ENCODE results near the gene SIRPA. TPM values are rescaled to one million over a fixed set of nuclear protein-coding genes. Genes with fewer than 3 reads are reported as not detected.

The SIRPA gene
- total RNA-seq, 2 donors from 2014 or later = 20.3 to 31.0 TPM

DNA sequence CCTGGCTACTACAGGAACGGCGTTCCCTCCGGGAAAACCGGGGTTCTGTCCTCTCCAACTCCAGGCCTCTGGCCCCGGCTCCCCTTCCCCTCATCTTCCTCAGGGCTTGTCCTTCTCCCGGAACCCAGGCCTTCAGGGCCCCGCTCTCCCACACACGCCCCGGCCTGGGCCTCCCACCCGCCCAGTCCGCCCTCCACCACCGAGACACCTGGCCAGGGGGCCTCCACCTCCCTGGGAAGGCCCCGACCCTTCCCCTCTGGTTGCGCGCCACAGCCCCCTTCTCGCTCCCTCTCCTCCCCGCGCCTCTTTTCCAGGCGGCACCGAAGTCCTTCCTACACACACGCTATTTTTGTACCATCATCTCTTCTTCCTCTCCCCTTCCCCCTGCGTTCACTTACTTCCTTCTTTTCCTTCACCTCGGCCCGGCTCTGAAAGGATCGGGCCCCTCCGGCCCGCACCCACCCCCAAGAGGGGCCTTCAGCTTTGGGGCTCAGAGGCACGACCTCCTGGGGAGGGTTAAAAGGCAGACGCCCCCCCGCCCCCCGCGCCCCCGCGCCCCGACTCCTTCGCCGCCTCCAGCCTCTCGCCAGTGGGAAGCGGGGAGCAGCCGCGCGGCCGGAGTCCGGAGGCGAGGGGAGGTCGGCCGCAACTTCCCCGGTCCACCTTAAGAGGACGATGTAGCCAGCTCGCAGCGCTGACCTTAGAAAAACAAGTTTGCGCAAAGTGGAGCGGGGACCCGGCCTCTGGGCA, 1.3 kb upstream of the SIRPA start:
- Histone ChIP-seq H3K27me3 (replicated peaks; ENCODE audit: insufficient read depth) (no peaks in the 10 kb centered on the region), H3K4me3 (peak overlapping the region; percentile 59 to 63), H3K27ac (peak overlapping the region; percentile 88 to 92), H3K4me1 (replicated peaks) (no peaks in the 10 kb centered on the region), H3K9me3 (no peaks in the 10 kb centered on the region), H3K36me3 (no peaks in the 10 kb centered on the region)
- 12% methylated on average over 50 of the region's 54 CpGs for WGBS
- TF ChIP-seq POLR2A (IDR thresholded peaks at IDR 0.05) (no peak), POLR2AphosphoS5 (IDR thresholded peaks at IDR 0.05) (no peak)
- TF ChIP-seq, protein P1, sequence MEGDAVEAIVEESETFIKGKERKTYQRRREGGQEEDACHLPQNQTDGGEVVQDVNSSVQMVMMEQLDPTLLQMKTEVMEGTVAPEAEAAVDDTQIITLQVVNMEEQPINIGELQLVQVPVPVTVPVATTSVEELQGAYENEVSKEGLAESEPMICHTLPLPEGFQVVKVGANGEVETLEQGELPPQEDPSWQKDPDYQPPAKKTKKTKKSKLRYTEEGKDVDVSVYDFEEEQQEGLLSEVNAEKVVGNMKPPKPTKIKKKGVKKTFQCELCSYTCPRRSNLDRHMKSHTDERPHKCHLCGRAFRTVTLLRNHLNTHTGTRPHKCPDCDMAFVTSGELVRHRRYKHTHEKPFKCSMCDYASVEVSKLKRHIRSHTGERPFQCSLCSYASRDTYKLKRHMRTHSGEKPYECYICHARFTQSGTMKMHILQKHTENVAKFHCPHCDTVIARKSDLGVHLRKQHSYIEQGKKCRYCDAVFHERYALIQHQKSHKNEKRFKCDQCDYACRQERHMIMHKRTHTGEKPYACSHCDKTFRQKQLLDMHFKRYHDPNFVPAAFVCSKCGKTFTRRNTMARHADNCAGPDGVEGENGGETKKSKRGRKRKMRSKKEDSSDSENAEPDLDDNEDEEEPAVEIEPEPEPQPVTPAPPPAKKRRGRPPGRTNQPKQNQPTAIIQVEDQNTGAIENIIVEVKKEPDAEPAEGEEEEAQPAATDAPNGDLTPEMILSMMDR (IDR thresholded peaks at IDR 0.05) = no peak
- no peak for DNase-seq (ENCODE audit: low spot score)
- intact Hi-C loops (cut with DNase I) = no loop called here

DNA sequence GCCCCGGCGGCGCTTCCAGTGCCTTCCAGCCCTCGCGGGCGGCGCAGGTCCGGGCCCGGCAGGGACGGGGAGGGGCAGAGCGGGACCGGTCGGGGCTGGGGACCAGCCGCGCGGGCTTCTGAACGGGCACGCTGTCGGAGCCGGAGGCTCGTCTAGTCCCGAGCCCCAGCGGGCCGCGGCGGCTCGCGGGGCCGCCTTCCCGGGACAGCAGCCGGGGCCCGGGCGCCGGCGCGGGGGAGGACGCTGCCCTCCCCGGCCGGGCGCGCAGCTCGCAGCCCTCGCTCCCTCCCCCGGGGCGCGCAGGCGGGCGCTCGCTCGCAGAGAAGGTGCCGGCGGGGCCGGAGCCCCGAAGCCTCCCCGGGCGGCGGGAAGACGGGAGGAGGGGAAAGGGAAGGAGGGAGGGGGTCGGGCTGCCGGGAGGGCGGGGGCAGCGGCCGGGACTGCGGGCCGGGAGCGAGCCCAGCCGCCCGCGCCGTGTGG, 696 bp upstream of the SIRPA start:
- no peaks in the 10 kb centered on the region for H3K9me3 ChIP-seq
- peak overlapping the region; percentile 88 to 92 for H3K27ac ChIP-seq
- no peaks in the 10 kb centered on the region for H3K27me3 ChIP-seq (replicated peaks; ENCODE audit: insufficient read depth)
- intact Hi-C loops (cut with DNase I) = no loop called here
- TF ChIP-seq POLR2A (IDR thresholded peaks at IDR 0.05) (no peak), POLR2AphosphoS5 (IDR thresholded peaks at IDR 0.05) (no peak)
- TF ChIP-seq, protein P1 (IDR thresholded peaks at IDR 0.05) = no peak
- H3K4me3 ChIP-seq = peak overlapping the region; percentile 59 to 63
- DNase-seq (ENCODE audit: low spot score) = peak; percentile 59
- no peaks in the 10 kb centered on the region for H3K4me1 ChIP-seq (replicated peaks)
- H3K36me3 ChIP-seq = no peaks in the 10 kb centered on the region
- WGBS = under 1% methylated on average over 44 of the region's 70 CpGs

DNA sequence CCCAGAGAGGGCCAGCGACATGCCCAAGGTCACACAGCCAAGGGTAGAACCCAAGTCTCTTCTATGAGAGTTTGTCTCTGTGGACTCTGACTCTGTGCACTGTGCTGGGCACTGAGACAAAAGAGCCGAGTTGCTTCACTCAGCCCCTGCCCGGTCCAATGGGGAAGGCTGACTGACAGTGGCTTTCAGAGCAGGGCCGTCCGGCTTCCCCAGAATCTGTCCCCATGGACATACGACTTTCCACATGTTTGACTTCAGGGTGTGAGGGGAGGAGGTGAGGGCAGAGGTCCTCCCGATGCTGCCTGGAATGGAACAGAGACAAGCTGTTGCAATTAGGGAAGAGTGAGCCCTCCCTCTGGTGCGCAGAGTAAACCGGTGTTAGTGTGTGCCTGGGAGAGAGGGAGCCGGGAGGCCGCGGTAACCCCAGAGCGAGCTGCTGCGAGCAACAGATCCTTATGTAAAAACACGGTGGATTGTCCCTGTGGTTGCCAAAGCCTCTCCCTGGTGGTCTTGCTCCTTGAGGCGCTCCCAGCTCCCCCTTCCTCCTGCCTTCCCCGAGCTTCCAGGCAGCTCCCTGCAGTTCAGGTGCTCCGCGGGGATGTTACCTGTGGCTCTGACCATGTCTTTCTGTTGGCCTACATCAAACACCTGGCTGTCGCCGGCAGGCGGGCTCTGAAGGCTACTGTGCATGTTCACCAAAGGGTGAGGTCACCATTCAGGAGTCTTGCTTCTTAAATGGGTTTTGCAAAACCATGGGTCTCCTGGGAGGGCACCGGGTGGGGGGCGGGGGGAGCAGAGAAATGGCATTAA, 672 bp downstream of the SIRPA start:
- intact Hi-C loops (cut with DNase I) = loop anchor here (5.0 kb wide), 1 partner anchor 206 kb away; the partner anchor contains the start of gene STK35
- Histone ChIP-seq H3K36me3 (no peaks in the 10 kb centered on the region), H3K4me1 (replicated peaks) (no peaks in the 10 kb centered on the region), H3K4me3 (peak overlapping the region; percentile 59 to 63), H3K9me3 (no peaks in the 10 kb centered on the region), H3K27me3 (replicated peaks; ENCODE audit: insufficient read depth) (no peaks in the 10 kb centered on the region), H3K27ac (peak overlapping the region; percentile 88 to 92)
- TF ChIP-seq, protein P1 (IDR thresholded peaks at IDR 0.05) = no peak
- TF ChIP-seq POLR2A (IDR thresholded peaks at IDR 0.05) (peak; percentile 18), POLR2AphosphoS5 (IDR thresholded peaks at IDR 0.05) (no peak)
- no peak for DNase-seq (ENCODE audit: low spot score)
- WGBS = 20% methylated on average over 24 of the region's 24 CpGs

DNA sequence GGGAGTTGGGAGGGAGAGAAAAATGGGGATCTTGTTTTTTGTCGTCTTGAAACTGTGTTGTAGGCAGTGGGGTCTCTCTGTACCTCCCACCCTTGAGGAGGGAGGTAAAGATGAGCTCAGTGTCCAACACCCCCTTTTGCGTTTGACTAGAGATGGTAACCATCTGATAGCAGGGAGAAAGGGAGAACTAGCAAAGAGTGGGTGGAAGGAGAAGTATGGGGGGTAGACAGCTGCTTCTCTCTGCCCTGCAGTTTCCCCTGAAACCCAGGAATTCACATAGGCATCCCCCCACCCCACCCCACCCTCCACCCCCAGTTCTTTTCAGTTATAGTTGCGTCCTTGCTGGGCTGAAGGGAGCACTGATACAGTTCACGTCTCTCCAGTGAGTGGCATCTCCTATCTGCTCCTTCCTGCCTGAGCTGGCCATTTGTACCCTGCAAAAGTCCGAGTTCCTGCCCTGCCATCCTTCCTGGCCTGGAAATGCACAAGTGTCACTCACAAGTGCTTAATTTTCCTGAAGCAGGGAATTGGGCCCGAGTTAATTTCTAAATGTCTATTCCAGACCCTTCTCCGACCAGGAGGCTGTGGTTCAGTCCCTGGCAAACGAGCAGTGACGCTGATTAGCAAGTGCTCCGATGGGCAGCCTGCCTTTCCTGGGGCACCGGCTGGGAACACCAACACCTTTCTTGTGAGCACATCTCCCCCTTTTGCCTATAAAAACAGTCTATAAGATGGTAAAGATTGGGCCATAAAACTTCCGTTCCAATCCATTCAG, 1.5 kb downstream of the SIRPA start:
- WGBS = 51% methylated on average over 12 of the region's 12 CpGs
- H3K4me1 ChIP-seq (replicated peaks) = no peaks in the 10 kb centered on the region
- H3K4me3 ChIP-seq = peak overlapping the region in 1 of 2 donors; percentile 59
- TF ChIP-seq POLR2A (IDR thresholded peaks at IDR 0.05) = no peak
- TF ChIP-seq POLR2AphosphoS5 (IDR thresholded peaks at IDR 0.05) = no peak
- TF ChIP-seq, protein P1 (IDR thresholded peaks at IDR 0.05) = no peak
- peak overlapping the region in 1 of 2 donors; percentile 19 for H3K27ac ChIP-seq
- no peaks in the 10 kb centered on the region for H3K36me3 ChIP-seq
- no peaks in the 10 kb centered on the region for H3K9me3 ChIP-seq
- DNase-seq (ENCODE audit: low spot score) = no peak
- H3K27me3 ChIP-seq (replicated peaks; ENCODE audit: insufficient read depth) = no peaks in the 10 kb centered on the region
- intact Hi-C loops (cut with DNase I) = loop anchor here (5.0 kb wide), 1 partner anchor 206 kb away; the partner anchor contains the start of gene STK35
